Measurements from ENCODE around the gene KCTD7.

GRCh38 chr7:66666313-66666952 lies 37.8 kb downstream of the KCTD7 start:
- TF ChIP-seq CTCF (IDR thresholded peaks at IDR 0.05; ENCODE audit: low read depth, low read length) (no peak), EZH2phosphoT487 (IDR thresholded peaks at IDR 0.05; ENCODE audit: low read depth) (no peak)

All from OCI-LY3 (cell line).